Skeletal muscle tissue (tissue), 4 donors: ENCODE measurements around the gene OR8K5. TPM values are rescaled to one million over a fixed set of nuclear protein-coding genes. Genes with fewer than 3 reads are reported as not detected.
"Not testable (repeated sequence)": the region's sequence is repeated elsewhere in the genome, so short reads cannot be mapped to it uniquely, and the experiment has no call there.

Experiments used
- H3K27ac ChIP-seq: one replicate; pipeline ENCODE4 v1.7.0; 2013; ENCODE audit warnings: mild to moderate bottlenecking, low read depth, low read length, inconsistent platforms
- H3K27me3 ChIP-seq, 3 donors: one replicate each; pipeline ENCODE4 v1.7.0; 2013; ENCODE audit warnings: low read length in 3 of 3; ENCODE audit not compliant: control insufficient read depth in 3 of 3, insufficient read depth in 3 of 3
- H3K36me3 ChIP-seq, 3 donors: one replicate each; pipeline ENCODE4 v1.7.0; 2013; ENCODE audit warnings: low read length in 3 of 3; ENCODE audit not compliant: control insufficient read depth in 3 of 3, insufficient read depth in 3 of 3
- H3K4me1 ChIP-seq, 3 donors: one replicate each; pipeline ENCODE4 v1.7.0; 2013; ENCODE audit warnings: low read length in 3 of 3, mild to moderate bottlenecking in 3 of 3; ENCODE audit not compliant: control insufficient read depth in 3 of 3, insufficient read depth in 3 of 3
- H3K4me3 ChIP-seq, 3 donors: one replicate each; pipeline ENCODE4 v1.7.0; 2013; ENCODE audit warnings: low read length in 3 of 3
- H3K9ac ChIP-seq, 3 donors: one replicate each; pipeline ENCODE4 v1.7.0; 2013; ENCODE audit warnings: low read length in 3 of 3, mild to moderate bottlenecking in 3 of 3, moderate library complexity in 2 of 3, low read depth in 1 of 3
- H3K9me3 ChIP-seq, 3 donors: one replicate each; pipeline ENCODE4 v1.7.0; 2013; ENCODE audit warnings: low read length in 3 of 3; ENCODE audit not compliant: control insufficient read depth in 3 of 3
- total RNA-seq: library from RNA; depleted of rRNA; stranded (reverse); fragments of >200 nt; gene quantifications from one replicate; pipeline ENCODE4 v1.2.3, GENCODE V29; 2014
- donor health status: Osteomylitis.

OR8K5 gene
- total RNA-seq, 1 donor from 2014 or later: not detected

DNA sequence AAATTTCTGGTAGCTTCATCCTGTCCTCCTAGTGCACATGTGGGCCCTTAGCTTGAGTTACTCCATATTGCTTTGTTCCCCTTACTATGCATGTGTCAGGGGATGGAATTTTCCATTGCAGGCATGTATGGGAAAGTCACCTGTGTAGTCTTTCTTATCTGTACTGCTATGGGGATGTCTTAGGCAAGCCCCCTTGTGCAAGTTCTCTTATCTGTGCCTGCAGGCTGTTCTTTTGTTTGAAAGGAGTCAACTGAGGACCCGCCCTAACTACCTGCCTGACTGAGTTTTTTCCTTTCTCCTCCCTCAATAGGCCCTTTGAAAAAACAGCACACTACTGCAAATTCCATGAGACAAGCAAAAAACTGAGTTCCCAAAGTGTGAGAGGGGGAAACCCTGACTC lies 8.7 kb downstream of the OR8K5 start:
- no peaks in the 10 kb centered on the region for H3K36me3 ChIP-seq
- no peak overlapping the region for H3K4me3 ChIP-seq
- no peaks in the 10 kb centered on the region for H3K4me1 ChIP-seq
- no peak overlapping the region for H3K9ac ChIP-seq
- H3K27ac ChIP-seq: no peak overlapping the region
- no peaks in the 10 kb centered on the region for H3K27me3 ChIP-seq
- no peaks in the 10 kb centered on the region for H3K9me3 ChIP-seq

DNA sequence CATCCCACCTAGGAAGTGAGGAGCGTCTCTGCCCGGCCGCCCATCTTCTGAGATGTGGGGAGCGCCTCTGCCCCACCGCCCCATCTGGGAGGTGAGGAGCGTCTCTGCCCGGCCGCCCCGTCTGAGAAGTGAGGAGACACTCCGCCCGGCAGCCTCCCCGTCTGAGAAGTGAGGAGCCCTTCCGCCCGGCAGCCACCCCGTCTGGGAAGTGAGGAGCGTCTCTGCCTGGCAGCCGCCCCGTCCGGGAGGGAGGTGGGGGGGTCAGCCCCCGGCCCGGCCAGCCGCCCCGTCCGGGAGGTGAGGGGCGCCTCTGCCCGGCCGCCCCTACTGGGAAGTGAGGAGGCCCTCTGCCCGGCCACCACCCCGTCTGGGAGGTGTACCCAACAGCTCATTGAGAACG lies 16.4 kb downstream of the OR8K5 start:
- not testable (repeated sequence) for H3K4me3 ChIP-seq, H3K36me3 ChIP-seq, H3K27ac ChIP-seq, H3K27me3 ChIP-seq, H3K9me3 ChIP-seq, H3K4me1 ChIP-seq, H3K9ac ChIP-seq

DNA sequence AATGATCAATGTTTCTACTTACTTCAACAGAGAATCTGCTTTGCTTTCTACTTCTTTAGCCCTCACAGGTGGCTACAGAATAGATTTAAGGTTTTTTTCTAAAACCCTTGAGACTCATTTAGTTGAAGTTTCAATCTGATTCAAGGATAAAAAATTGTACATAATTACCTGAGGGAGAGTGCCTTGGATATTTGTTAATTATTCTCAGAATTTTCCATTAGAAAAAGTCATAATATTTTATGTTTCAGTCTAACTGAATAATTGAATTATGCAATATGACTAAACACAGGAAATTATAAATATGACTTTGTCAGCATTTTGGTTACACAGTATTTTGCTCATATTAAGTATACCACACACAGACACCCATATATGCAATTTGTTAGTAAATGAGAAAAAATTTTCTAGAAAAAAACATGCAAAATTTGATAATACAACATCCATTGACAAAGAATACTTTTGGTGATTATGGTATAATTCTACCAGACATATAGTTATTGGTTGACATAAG lies 19.9 kb downstream of the OR8K5 start, which contains the start of gene OR8J3:
TSS of gene OR8J3 (minus strand) at position 51 of the 511 bp plus-strand sequence. CDS start 2,483 bp downstream, outside the sequence.
- no peaks in the 10 kb centered on the region for H3K36me3 ChIP-seq
- H3K27ac ChIP-seq: no peak within 1 kb of the TSS
- H3K27me3 ChIP-seq: no peaks in the 10 kb centered on the region
- H3K4me3 ChIP-seq: no peak within 1 kb of the TSS
- H3K9ac ChIP-seq: no peak within 1 kb of the TSS
- no peaks in the 10 kb centered on the region for H3K9me3 ChIP-seq
- no peaks in the 10 kb centered on the region for H3K4me1 ChIP-seq

DNA sequence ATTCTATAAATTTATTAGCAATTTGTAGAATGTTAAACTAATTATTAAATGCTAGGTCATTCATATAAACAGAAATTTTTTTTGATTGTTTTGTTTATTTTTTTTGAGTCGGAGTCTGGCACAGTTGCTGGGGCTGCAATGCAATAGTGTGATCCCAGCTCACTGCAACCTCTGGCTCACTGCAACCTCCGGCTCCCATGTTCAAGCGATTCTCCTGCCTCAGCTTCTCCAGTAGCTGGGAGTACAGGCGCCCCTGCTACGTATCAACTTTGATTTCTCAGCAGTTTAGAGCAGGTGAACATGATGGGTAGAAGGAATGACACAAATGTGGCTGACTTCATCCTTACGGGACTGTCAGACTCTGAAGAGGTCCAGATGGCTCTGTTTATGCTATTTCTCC lies 38.0 kb downstream of the OR8K5 start, which contains the start of gene OR8H3:
TSS of gene OR8H3 (plus strand) at position 301 of the 400 bp plus-strand sequence. CDS start at position 301, 0 bp downstream.
- no peak within 1 kb of the TSS for H3K27ac ChIP-seq
- no peaks in the 10 kb centered on the region for H3K27me3 ChIP-seq
- H3K9ac ChIP-seq: no peak within 1 kb of the TSS
- no peak within 1 kb of the TSS for H3K4me3 ChIP-seq
- H3K4me1 ChIP-seq: no peaks in the 10 kb centered on the region
- no peaks in the 10 kb centered on the region for H3K9me3 ChIP-seq
- H3K36me3 ChIP-seq: no peaks in the 10 kb centered on the region

Other genes with a start within 250 kb of the OR8K5 start
- gene OR5W2, start 245.7 kb downstream of the OR8K5 start, total RNA-seq: not detected
- not detected for gene OR5I1, start 223.9 kb downstream of the OR8K5 start, total RNA-seq
- gene OR10AG1, start 190.4 kb downstream of the OR8K5 start, total RNA-seq: not detected
- gene OR5F1, start 165.7 kb downstream of the OR8K5 start, total RNA-seq: not detected
- gene OR5AS1, start 132.7 kb downstream of the OR8K5 start, total RNA-seq: not detected
- gene OR8I2, start 67.0 kb downstream of the OR8K5 start, total RNA-seq: not detected
- gene OR8H2, start 56.6 kb downstream of the OR8K5 start, total RNA-seq: not detected
- gene OR8H3, start 37.9 kb downstream of the OR8K5 start, total RNA-seq: not detected
- gene OR8J3, start 20.1 kb downstream of the OR8K5 start, total RNA-seq: not detected
- gene OR5J2, start 16.3 kb upstream of the OR8K5 start, total RNA-seq: not detected
- gene OR5T2, start 73.9 kb upstream of the OR8K5 start, total RNA-seq: not detected
- gene OR5T3, start 91.9 kb upstream of the OR8K5 start, total RNA-seq: not detected
- not detected for gene OR5T1, start 113.8 kb upstream of the OR8K5 start, total RNA-seq
- gene OR8H1, start 131.9 kb upstream of the OR8K5 start, total RNA-seq: not detected
- not detected for gene OR8K3, start 154.8 kb upstream of the OR8K5 start, total RNA-seq
- not detected for gene OR8K1, start 185.7 kb upstream of the OR8K5 start, total RNA-seq
- gene OR8J1, start 194.0 kb upstream of the OR8K5 start, total RNA-seq: not detected
- gene OR8U1, start 215.3 kb upstream of the OR8K5 start, total RNA-seq: not detected